Retinal pigment epithelial cell (primary cell): ENCODE data around the gene CCNI2.
"Not testable (repeated sequence)": the region's sequence is repeated elsewhere in the genome, so short reads cannot be mapped to it uniquely, and the experiment has no call there.

Experiments used
- DNase-seq: peaks from one replicate; pipeline ENCODE4 v3.0.0-alpha.2; 2010; ENCODE audit warnings: low read depth
- H3K4me3 ChIP-seq: 2 replicates; pipeline ENCODE4 v1.5.1; 2011; ENCODE audit warnings: mild to moderate bottlenecking, low read length, control low read depth, moderate library complexity
- TF ChIP-seq, protein P1 (sequence below): conservative IDR thresholded peaks from 2 replicates; pipeline ENCODE4 v1.5.1; 2011; ENCODE audit warnings: low read depth, low read length, control low read depth, inconsistent platforms

CCNI2 gene

DNA sequence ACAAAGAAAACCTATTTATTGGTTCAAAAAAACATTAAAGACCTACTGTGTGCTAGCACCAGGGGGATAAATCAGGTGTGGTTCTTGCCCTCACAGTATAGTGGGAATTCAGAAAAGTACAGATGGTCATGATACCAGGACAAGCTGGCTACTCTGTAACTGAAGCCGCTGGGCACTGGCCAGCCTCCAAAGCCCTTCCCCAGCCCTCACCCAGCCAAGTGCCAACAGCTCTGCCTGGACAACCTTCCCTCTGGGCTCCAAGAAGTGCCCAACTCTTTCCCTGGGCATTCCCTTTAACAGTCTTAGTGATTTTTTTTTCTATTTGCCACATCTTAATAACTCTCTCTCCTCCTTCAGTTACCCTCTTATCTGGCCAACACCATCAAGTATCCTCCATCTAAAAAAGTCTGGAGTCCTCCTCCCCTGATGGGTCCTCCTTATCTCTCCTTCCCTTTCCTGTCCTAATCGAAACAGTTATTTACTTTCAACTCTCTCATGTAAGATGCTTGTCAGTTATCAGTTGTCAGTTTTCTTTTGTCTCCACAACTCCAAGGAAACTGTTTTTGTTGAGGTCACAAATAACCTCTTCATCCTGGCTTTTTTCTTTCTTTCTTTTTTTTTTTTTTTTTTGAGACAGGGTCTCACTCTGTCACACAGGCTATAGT is 43.1 kb downstream of the CCNI2 start:
- TF ChIP-seq, protein P1, sequence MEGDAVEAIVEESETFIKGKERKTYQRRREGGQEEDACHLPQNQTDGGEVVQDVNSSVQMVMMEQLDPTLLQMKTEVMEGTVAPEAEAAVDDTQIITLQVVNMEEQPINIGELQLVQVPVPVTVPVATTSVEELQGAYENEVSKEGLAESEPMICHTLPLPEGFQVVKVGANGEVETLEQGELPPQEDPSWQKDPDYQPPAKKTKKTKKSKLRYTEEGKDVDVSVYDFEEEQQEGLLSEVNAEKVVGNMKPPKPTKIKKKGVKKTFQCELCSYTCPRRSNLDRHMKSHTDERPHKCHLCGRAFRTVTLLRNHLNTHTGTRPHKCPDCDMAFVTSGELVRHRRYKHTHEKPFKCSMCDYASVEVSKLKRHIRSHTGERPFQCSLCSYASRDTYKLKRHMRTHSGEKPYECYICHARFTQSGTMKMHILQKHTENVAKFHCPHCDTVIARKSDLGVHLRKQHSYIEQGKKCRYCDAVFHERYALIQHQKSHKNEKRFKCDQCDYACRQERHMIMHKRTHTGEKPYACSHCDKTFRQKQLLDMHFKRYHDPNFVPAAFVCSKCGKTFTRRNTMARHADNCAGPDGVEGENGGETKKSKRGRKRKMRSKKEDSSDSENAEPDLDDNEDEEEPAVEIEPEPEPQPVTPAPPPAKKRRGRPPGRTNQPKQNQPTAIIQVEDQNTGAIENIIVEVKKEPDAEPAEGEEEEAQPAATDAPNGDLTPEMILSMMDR: no peak
- H3K4me3 ChIP-seq: no peak overlapping the region
- no peak for DNase-seq

DNA sequence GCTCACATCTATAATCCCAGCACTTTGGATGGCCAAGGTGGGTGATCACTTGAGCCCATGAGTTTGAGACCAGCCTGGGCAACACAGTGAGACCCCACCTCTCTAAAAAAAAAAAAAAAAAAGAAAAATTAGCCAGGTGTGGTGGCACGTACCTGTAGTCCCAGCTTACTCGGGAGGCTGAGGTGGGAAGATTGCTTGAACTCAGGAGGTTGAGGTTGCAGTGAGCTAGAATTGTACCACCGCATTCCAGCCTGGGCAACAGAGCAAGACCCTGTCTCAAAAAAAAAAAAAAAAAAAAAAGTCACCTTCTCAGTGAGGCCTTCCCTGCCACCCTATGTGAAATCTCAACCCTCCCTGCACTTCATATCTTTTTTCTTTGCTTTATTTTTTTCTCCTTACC is 43.8 kb downstream of the CCNI2 start:
- H3K4me3 ChIP-seq: no peak overlapping the region
- no peak for DNase-seq
- TF ChIP-seq, protein P1: no peak

DNA sequence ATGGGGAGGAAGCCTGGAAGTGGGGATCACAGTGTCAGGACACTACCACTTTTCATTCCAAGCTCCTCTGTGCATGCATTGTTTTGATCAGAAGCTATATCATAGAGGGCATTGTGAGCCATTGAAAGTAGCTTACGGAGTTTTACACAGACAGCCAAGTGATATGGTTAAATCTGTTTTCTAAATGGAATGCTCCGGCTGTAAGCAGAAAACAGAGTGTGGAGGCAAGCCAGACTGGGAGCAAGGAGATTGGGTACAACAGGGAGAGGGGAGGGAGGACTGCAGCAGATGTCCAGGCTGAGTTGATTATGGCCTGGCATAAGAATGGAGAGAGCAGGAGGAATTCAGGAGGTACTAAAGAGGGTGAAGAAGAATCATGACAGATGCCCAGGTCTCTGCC is 50.4 kb downstream of the CCNI2 start:
- no peak overlapping the region for H3K4me3 ChIP-seq
- no peak for DNase-seq
- TF ChIP-seq, protein P1: no peak

DNA sequence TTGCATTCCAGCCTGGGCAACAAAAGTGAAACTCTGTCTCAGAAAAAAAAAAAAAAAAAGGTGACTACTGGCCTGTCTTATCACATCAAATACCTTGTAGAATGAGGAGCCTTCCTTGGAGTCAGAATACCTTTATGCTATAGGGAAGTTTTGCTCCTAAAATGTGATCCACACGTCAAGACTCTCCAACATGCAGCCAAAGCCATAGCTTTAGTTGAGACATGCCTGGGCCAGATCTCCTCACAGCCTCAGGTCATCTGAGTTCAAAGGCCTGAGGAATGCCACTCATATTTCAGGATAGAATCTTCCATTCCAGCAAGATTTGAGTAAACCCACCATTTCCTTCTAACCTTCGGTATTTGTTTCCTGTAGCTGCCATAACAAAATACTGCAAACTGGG is 52.2 kb downstream of the CCNI2 start:
- TF ChIP-seq, protein P1: no peak
- no peak overlapping the region for H3K4me3 ChIP-seq

DNA sequence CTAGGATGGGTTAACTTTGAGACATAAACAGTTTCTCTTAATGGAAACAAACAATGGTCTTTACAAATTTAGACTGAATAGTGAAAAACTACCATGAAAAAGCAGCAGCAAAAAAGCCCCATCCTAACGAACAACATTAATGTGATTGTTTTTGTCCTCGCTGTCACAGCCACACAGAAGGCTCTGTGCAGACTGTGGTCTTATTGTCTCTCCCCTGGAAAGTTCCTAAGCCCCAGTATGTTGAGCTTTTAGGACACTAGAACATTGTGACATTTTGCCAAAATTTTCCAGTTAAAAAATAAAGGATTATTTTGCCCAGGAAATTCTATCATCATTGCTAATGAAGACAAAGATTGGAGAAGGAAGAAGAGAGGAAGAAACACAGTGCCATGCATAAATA is 53.3 kb downstream of the CCNI2 start:
- TF ChIP-seq, protein P1: no peak
- DNase-seq: no peak
- no peak overlapping the region for H3K4me3 ChIP-seq

More for the DNA sequence above, 52.2 kb downstream of the CCNI2 start:
- no peak for DNase-seq

- TF ChIP-seq, protein P1: peak; percentile 2
- no peak for DNase-seq
- H3K4me3 ChIP-seq: no peak overlapping the region
Measured at GRCh38 chr5:132802044-132802684, 54.9 kb downstream of the CCNI2 start.

- not testable (repeated sequence) for H3K4me3 ChIP-seq, DNase-seq
Measured at GRCh38 chr5:132802685-132803066, 55.5 kb downstream of the CCNI2 start.
